Stimulated activated CD8-positive, alpha-beta memory T cell treated with anti-CD3 and anti-CD28 coated beads, Interleukin-4, amount 100 ng/mL, for 24 hours (primary cell): Measurements from ENCODE around the gene SAMD8.

Experiments
- DNase-seq: peaks from one replicate; pipeline ENCODE4 v3.0.0-alpha.2; 2020; ENCODE audit warnings: low read depth

Gene SAMD8

DNA sequence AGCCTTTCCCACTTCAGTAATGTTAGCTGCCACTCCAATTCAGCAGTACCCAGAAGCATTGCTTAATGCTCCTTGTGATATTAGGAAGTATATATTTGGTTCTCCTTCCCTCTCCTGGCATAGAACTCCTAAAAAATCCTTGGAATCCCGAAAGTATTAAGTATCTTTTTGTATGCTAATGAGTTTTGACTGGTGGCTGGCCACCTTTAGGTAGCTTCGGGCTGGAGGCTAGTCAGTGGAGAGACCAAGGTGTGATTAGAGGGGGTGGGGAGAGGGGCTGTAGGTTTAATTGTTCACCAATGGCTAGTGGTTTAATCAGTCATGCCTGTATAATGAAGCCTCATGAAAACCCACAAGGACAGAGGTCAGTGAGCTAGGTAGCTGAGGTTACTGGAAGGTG is 112.1 kb downstream of the SAMD8 start:
- DNase-seq: no peak

DNA sequence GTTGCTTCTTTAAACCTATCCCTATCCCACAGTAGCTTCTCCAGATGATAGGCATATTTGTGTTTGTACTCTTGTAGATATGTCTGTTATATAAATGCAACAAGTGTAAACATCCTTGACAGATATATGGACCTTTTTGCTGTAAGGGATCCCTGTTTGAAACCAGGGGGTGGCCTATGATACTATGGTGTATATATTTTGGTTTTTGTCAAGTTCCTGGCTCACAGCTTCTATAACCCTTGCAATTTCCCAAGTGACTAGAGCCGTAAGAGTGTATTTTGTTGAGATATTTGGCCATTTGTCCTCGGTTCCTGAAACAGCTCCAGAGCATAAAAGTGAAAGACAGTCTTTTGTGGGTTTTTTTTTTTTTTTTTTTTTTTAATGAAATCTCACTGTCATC is 114.6 kb downstream of the SAMD8 start:
- DNase-seq: no peak

DNA sequence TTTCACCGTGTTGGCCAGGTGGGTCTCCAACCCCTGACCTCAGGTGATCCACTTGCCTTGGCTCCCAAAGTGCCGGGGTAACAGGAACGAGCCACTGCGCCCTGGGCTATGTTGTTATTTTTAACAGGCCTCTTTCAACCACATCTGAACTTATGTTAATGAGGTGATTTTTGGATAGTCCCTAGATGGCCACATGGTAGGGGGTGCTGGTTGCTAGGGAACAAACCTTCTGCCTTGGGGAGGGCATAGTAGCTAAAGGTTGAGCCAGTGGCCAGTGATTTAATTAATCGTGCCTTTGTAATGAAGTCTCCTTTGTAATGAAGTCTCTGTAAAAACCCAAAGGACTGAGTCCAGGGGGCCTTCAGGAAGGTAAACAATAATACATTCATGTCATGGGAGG is 115.2 kb downstream of the SAMD8 start:
- DNase-seq: no peak

DNA sequence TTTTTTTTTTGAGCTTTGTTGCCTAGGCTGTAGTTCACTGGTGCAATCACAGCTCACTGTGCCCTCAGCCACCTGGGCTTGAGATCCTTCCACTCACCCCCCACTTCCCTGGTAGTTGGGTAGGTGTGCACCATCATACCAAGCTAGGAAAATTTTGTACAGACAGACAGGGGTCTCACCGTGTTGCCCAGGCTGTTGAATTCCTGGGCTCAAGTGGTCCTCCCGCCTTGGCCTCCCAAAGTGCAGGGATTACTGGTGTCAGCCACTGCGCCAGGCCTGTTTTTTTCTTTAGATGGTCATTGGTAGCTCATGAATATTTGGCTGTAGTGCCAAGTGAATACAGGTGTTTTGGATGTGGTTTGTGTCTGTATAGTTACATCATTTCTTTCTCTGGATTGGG is 116.8 kb downstream of the SAMD8 start:
- DNase-seq: no peak

DNA sequence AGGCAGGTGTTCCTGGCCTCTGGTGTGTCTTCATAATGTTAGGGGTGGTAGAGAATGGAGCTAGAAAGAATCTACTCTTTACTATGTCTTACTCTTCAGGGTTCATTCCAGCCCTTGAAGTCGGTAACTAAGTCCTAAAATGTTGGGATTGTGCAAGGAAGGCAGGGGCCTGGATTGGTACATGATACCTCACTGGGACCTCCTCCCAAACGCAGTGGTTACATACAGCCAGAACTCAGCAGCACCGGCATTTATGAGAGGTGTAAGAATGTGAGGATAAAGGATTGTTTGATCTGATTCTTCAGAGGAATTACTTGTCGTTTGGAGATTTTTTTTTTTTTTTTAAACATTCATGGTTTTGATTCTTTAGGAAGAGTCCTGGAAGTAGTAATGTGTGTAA is 117.4 kb downstream of the SAMD8 start:
- DNase-seq: no peak

DNA sequence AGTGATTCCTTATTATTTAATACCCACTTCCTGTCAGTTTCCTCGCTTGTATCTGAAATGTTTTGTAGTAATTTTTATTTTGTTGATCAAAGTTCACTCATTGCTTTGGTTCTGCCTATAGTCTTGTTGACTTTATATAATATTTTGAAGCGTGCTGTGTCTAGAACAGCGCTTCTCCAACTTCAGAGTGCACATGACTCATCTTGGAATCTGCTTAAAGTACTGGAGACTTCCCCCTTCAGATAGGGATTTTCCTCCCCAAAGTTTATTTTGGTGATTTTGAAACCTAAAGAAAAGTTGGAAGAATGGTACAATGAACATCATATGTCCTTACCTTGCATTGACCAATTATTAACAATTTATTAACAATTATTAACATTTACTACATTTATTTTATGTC is 118.5 kb downstream of the SAMD8 start:
- no peak for DNase-seq

DNA sequence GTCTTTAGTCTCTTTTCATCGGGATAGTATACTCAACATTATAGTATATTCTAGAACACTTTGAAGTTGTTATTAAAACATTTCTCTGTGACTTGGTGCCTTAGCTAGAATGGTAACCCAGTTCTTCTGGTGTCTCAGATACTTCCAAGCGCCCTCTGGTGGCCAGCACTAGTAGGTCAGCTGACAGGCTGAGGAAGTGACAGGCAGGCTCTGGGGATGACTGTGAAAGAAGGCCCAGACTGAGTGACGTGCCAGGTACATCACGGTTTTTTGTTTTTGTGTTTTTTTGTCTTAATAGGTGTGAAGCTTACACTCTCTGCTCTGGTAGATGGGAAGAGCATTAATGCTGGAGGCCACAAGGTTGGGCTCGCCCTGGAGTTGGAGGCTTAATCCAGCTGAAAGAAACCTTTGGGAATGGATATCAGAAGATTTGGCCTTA is 119.2 kb downstream of the SAMD8 start:
- DNase-seq: peak; percentile 87
